Stimulated activated CD8-positive, alpha-beta memory T cell treated with anti-CD3 and anti-CD28 coated beads, Interleukin-4, amount 100 ng/mL, for 4 hours (primary cell): Measurements from ENCODE around the gene LAMA3.
"Not testable (repeated sequence)": the region's sequence is repeated elsewhere in the genome, so short reads cannot be mapped to it uniquely, and the experiment has no call there.

Experiments
- DNase-seq, 2 donors: peaks; one replicate each; pipeline ENCODE4 v3.0.0-alpha.2; 2020; ENCODE audit warnings: low read depth in 2 of 2, low spot score in 1 of 2

The LAMA3 gene

DNA sequence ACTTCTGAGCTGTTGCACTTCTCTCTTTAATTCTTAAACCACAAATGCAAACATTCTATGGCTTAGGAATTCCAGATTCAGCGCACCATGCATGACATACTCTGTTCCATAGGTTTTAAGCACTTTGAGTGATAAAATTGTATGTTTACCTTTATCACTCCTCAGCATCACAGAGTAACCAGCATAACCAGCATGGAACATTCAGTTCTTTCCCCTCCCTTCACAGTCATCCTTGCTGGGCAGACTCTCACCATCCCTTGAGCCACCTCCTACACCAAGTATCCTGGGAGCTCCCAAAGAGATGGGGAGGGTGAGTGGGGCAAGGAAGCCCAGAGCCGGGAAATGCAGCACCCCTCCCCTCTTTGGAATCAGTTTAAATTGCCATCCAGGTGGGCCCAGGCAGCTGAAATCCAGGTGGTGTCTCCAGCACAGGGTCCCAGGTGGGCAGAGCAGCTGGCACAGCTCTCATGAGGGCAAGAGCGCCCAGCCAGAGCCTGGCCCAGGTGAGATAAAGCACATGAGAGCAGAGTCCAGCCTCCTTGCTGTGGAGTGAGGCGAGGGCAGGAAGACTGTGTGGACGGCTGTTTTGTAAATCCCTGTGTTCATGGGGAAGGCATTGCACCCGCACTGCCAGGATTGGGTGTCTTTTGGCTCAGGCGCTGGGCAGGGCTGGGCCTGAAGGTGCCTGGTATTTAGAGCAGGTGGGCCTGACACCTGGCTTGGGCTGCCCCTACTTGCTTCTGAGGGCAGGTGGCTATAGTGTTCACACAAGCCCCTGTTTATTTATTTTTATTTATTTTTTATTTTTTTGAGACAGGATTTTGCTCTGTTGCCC lies 36.8 kb downstream of the LAMA3 start:
- DNase-seq = no peak

DNA sequence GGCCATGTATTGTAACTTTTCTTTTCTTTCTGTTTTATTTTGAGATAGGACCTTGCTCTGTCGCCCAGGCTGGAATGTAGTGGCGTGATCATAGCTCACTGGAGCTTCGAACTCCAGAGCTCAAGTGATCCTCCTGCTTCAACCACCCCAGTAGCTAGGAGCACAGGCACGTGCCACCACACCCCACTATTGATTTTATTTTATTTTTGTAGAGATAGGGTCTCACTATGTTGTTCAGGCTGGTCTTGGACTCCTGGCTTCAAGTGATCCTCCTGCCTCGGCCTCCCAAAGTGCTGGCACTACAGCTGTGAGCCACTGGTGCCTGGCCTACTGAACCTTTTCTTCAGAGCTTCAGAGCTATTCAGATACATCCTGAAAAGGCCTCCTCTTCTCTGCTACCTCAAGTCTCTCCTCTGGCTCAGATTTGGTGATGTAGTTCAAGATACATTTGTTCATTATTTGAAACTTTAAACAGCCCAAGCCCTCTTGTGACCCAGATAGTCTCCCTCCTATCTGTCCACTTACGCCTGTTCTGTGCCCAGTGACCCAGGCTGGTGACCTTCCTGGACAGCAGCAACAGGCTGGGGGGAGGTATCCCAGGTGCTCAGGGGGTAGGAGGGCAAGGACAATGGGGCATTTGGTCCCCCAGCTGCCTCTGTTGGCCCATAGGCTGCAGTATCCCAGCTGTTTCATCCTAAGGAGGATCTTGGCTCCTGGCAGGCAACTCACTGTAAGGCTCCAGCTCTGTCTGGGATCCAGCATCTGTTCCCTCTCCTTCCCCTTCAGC lies 38.6 kb downstream of the LAMA3 start:
- DNase-seq = no peak

DNA sequence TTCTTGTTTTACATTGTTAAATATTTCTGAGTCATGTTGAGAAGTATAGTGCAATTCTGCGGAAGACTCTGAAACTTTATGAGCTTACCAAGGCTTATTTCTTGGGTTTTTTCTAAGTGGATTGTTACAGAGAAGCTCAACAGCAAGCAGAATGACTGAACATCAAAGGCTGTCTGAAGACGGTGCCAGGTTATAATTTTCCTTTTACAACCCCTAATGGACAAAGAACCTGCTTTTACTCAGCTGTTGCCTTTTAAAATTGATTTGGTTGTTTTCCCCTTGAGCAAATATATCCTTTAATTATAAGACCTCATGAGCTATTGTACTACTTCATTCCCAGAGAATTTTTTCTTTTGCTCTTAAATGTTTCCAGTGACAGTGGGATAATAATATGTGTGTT lies 41.6 kb downstream of the LAMA3 start:
- no peak for DNase-seq

DNA sequence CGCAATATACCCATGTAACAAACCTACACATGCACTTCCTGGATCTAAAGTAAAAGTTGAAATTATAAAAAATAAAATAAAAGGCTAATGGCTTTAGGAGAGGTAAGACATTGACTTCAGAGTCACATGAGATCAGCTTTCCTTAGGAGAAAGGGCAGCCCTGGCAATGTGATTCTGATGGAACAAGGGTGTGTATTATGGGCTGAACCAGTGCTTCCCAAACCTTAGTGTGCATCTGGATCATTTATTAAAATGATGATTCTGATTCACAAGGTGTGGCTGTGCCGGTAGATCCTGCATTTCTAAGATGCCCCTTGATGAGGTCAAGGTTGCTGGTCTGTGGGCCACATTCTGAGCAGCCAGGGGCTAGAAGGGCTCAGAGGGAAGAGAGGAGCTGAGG lies 42.6 kb downstream of the LAMA3 start:
- no peak for DNase-seq

DNA sequence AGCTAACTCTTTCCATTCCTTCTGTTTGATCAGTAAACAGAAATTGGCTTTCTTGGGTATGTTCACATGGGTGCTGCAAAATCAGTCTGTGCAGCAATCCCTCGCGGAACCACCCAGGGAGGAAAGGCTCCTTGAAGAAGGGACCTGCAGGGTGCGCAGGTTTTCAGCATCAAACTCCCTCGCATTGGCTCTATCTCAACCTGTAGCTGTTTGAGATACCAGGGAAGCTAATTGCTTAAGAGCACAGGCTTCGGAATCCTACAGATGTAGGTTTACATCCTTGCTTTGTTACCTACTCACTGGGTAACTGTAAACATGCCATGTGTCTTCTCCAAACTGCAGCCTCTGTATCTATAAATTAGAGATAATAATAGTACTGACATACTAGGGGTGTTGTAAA lies 43.2 kb downstream of the LAMA3 start:
- no peak for DNase-seq

DNA sequence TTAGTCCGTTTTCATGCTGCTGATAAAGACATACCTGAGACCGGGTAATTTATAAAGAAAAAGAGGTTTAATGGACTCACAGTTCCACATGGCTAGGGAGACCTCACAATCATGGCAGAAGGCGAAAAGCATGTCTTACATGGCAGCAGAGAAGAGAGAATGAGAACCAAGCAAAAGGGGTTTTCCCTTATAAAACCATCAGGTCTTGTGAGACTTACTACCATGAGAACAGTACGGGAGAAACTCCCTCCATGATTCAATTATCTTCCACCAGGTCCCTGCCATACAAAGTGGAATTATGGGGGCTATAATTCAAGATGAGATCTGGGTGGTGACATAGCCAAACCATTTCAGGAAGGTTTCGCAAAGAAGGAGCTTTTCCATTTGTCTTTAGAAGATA lies 44.0 kb downstream of the LAMA3 start:
- DNase-seq = not testable (repeated sequence)

DNA sequence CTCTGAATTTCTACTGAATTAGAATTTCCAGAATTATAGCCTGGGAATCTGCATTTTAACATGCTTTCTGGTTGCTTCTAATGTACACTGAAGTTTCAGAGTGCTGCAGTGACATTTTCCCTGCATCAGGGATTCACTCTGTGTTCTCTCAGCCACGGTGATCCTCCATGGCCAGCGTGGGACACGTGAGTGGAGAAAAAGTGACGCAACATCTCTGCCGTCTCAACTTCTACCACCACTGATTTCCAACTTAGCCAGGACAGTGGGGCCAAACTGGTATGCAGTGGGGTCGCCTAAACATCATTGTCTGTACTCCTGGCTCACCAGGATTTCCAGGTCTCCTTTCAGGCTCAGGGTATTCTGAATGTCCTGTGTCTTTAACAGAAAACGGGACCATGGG lies 44.6 kb downstream of the LAMA3 start:
- no peak for DNase-seq

DNA sequence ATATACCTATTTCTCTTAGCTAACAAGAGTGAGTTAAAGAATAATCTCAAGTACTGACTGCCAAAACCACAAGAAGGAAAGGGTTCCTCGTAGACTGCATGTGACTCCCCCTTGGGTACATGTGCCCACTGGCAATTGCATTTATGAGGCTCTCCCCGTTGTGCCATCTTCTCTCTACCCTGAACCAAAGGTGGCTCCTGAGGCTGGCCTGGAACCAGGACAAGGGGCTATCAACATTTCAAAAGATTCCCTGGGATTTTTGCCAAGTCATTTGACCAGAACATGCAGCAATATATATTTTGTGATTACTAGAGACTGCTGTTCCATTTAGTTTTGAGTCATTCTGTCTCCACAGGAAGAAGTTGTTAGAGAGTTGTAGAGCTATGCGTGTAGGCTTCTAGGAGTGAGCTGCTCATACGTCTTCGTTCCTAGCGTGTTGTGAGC lies 45.8 kb downstream of the LAMA3 start:
- no peak for DNase-seq

DNA sequence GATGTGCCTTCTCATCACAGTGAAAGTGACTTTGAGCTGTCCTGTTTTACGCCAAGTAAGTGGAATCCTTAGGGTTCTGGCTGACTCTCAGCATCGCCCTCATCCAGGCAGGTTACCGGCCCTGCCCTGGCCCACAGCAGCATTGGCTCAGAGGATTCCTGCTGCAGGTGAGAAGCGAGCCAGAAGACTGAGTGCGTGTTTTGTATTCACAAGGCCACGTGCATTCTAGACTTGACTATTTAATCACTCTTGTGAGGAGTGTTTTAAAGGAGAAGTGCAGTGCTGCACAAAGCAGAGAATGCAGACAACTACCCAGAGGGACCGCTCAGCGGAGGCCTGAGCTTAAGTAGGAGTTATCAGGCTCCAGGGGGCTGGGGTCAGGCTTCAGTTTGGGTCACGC lies 48.3 kb downstream of the LAMA3 start:
- no peak for DNase-seq

DNA sequence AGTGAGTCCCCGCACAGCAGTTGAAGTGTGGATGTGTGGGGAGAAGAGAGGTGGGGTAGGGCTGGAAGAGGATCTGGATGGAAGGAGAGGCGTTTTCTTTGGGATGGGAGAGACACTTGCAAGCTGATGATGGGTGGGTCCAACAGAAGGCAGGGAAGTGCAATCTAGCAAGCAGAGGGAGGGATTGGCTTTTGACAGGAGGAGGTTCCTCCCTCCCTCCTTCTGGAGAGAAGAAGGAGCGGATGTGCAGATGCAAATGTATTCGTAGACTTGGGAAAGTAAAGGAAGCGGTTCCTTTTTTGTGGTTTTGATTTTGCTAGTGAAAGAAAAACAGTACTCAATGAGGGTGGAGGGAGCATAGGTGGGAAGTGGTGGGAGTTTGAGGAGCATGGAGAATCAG lies 48.9 kb downstream of the LAMA3 start:
- no peak for DNase-seq

DNA sequence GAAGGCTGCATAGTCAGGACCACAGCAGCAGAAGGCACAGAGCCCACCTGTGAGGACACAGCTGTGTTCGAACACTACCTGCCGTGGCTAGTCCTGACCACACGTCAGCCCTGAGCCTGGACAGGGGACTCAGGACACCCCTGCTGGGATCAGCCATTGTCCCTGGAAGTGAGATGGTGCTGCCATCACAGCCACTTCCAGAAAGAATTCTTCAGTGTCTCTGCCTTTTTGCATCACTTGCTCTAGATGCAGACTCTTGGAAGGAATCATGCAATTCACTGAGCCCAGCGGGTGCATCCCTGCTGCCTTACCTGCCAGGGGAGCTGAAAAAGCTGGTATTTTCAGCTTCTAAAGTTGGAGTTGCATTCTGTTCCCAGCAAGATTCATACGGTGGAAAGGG lies 49.3 kb downstream of the LAMA3 start:
- DNase-seq = no peak

DNA sequence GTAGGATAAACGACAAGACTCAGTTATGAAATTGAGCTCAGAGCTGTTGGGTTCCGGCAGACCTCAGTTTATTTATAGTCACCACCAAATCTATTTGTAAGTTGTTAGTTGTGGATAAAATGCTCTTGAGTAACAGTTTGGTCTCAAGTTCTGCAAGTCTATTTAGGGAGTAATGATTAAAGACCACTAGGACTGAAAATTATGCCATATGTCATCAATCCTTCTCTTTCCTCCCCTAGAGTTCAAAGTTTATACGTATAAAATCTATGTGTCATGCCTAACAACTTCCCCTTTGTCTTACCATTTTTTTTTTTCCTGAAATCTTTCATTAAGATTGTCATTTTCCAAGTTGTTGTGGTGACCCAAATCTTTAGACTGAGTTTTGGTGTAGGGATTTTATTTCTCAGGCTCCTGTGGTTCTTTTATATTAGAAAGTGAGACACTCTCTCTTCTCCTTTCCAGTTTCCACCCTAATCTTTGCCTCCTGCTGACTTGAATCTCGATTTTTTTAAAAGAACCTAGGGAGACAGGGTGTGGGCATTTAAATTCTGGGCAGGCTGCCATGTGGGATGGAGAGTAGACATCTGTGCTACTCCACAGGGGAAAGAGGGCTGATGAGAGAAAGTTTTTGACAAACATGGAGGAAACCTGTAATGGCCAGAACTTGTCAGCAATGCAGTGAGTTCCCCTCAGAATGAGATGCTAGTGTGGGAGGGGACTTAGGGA lies 51.0 kb downstream of the LAMA3 start:
- no peak for DNase-seq

DNA sequence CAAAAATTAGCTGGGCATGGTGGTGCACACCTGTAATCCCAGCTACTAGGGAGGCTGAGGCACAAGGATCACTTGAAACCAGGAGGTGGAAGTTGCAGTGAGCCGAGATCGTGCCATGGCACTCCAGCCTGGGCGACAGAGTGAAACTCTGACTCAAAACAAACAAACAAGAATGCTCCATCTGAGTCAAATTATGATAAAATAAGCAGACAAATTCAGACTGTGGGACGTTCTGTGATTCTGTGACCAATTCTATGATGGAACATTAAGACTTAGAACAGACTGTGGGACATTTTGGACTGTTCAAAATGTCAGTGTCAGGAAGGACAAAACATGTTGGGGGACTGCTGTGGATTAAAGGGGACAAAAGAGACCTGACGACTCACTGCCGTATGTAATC lies 52.7 kb downstream of the LAMA3 start:
- not testable (repeated sequence) for DNase-seq

DNA sequence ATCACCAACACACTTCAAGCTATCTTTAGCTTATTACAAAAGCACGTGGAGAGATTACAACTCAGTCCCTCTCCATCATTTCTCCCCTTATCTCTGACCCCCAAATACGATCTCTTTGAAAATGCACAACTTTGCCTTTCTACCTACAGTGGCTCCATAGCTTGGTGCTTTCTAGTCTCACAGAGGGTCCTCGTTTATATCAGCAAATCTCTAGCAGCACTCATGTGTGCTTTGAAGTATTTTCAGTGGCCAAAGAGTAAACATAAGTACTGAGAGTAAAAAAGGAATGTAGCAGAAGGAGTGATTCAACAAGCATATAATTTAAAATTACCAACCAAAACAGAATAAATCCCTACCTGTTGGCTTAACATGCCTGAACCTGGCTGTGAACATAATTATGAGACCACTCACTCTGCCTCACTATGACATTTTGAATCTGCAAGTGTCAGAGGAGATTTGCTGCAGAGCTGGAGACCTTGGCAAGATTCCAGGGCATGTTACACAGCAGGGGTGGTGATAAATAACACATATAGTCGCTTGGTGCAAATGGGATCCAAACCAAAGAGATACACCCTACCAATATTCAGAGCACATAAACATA lies 54.6 kb downstream of the LAMA3 start:
- no peak for DNase-seq

DNA sequence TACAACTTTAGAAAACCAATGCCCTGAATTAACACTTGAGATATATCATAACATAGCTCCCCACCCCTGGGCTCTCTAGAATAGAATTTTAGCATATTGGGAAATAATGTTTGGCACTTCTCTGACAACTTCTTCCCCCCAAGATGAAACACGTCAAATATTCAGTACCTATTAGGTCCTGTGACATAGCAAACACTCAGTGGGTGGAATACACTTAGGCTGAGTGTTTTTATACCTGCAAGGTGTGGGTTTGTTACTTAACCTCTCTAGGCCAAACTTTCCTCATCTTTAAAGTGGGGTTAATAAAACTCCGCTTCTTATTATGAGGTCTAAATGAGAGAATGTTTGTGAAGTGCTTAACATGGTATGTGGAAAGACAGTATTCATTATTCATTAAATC lies 56.1 kb downstream of the LAMA3 start:
- no peak for DNase-seq

DNA sequence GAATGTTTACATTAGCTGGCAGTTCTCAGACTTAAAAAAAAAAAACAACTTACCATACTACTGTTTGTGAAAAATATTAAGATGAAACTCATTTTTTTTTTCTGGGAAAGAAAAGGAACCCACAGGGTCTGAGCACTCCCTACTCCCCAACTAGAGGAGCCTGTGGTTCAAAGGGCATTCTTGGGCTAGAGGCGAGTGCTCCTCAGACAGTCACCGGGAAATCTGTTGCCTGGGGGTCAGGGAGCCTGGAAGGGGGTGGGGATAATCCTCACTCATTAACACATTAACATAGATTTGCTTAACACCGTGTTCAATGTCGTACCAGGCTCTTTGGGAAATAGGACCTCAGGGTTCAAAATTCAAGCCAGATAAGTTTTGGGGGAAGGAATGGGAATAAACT lies 57.6 kb downstream of the LAMA3 start:
- no peak for DNase-seq

DNA sequence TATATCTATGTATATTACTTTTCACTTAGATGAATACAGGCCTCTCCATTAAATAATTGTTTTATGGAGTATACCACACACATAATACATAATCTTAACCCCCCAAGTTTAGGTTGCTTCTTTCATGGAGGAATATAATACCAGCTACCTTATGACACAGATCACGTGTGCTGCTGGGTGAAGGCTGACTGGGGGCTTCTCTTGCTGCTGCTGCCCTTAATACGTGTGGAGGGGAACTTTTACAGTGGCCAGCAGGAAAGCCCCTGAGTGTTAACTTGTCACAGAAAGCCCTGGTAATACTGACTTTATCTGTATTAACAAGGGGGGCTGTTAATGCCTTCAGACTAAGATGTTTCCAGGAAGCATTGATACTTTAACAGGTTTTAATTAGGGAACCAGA lies 63.1 kb downstream of the LAMA3 start:
- no peak for DNase-seq

DNA sequence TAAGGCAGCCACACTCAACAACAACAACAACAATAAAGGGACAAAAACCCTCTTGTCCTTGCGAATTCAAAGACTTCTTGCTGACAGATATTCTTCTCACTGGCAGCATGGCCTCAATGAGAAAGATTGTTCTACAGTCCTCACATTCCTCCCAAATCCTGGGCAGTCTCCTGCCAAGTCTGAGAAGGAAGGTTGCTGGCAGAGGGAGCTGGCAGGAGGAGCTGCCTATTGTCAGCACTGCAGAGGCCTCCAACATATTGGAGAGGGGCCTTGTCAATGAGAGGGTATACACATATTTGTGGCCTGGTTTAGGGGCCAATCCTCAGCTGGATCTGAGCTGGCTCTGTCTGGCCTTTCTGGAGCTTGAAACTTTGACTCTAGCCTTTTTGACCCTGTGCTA lies 63.5 kb downstream of the LAMA3 start:
- DNase-seq = no peak

DNA sequence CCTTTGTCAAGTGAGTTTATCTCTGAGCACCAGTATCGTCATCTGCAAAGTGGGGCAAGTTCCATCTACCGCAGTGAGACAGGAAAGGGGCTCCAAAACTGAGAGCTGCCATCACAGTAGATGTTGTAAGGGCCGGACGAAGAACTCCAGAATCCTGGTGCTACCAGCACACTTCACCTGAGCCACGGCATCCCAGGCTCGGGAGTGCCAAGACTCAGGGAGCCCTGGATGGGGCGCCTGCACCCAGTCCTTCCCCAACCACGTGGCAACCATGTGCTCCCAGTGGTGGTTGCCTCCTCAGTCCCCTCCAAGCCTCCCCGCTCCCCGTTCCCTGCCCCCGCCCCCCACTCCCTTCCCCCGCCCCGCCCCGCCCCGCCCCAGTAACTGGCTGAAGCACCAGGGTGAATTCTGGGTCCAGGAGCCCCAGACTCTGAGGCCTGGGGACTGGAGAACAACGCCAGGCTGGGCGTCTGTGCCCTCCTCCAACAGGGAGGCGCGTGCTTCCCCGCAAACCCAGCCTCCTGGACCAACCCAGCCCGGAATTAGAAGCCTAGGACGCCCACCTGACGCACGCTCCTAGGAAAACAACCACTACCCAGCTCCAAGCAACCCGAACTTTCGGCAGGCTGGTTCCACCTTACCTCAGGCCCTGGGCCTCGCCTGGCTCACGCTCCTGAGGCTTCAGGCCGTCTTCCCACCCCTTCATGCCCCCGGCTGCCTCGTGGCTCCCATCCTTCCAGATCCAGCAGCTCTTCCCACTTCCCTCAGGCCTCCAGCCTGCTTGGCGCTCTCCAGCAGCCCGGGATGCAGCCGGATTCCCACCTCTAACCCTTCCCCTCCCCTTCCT lies 67.6 kb downstream of the LAMA3 start:
- no peak for DNase-seq

DNA sequence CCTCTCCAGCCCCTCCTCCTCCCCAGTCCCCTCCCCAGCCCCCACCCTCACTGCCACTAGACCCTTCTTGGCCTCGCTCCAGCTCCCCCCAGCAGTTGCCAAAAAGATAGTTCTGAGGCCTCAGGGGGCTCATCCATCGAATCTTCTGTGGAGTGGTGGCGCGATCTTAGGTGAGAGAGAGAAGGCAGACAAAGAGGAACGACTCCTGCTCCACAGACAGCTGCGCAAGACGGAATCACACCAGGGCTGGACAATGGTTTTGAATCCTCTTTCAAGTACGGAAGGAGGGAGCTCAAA lies 68.1 kb downstream of the LAMA3 start:
- no peak for DNase-seq

DNA sequence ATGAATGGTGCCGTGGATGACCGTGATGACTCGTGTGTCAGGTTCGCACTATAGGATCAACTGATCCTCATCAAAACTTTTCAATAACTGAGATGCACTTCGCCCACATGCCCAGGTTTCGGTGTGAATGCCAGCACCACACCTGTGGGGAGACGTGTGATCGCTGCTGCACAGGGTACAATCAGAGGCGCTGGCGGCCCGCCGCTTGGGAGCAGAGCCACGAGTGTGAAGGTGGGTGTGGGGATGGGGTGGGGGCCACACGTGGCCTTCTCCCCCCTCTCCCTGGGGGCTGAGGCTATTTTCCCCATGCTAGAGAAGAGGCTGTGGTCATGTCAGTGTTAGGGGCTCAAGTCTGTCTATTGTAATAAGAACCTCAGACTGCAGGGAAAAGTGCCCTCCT lies 69.0 kb downstream of the LAMA3 start:
- DNase-seq = no peak
